ENCODE data around the gene TMEM47. TPM values are rescaled to one million over a fixed set of nuclear protein-coding genes. Genes with fewer than 3 reads are reported as not detected.

The TMEM47 gene
- total RNA-seq, result 10 to 100 TPM; 15.6 to 53.8 (median 26.9) TPM

- no peaks in the 10 kb centered on the region for H3K4me1 ChIP-seq
- TF ChIP-seq POLR2A (IDR thresholded peaks at IDR 0.05), result peak in 1 of 2 donors; percentile 89
- TF ChIP-seq, protein P1, sequence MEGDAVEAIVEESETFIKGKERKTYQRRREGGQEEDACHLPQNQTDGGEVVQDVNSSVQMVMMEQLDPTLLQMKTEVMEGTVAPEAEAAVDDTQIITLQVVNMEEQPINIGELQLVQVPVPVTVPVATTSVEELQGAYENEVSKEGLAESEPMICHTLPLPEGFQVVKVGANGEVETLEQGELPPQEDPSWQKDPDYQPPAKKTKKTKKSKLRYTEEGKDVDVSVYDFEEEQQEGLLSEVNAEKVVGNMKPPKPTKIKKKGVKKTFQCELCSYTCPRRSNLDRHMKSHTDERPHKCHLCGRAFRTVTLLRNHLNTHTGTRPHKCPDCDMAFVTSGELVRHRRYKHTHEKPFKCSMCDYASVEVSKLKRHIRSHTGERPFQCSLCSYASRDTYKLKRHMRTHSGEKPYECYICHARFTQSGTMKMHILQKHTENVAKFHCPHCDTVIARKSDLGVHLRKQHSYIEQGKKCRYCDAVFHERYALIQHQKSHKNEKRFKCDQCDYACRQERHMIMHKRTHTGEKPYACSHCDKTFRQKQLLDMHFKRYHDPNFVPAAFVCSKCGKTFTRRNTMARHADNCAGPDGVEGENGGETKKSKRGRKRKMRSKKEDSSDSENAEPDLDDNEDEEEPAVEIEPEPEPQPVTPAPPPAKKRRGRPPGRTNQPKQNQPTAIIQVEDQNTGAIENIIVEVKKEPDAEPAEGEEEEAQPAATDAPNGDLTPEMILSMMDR (IDR thresholded peaks at IDR 0.05), result peak in 1 of 6 experiments; percentile 3
- no peaks in the 10 kb centered on the region for H3K9me3 ChIP-seq
- peak; percentile 72 to 79 for DNase-seq
- intact Hi-C loops (cut with DNase I), result no loop called here
- H3K27ac ChIP-seq, result peak within 1 kb of the TSS; percentile 15 to 61 (median 60)
- H3K4me3 ChIP-seq (replicated peaks in 1 of 3), result peak within 1 kb of the TSS; percentile 30 to 65 (median 38)
- H3K27me3 ChIP-seq, result no peaks in the 10 kb centered on the region
- no peaks in the 10 kb centered on the region for H3K36me3 ChIP-seq
- no CpG with 5 or more reads among the region's 100 CpGs for WGBS, 2 donors
Observed at GRCh38 chrX:34656842-34657725, at the start of gene TMEM47. Gene TMEM47, minus strand, starts transcription at chrX:34657285. Its CDS starts 256 bp downstream, at chrX:34657029.

DNA sequence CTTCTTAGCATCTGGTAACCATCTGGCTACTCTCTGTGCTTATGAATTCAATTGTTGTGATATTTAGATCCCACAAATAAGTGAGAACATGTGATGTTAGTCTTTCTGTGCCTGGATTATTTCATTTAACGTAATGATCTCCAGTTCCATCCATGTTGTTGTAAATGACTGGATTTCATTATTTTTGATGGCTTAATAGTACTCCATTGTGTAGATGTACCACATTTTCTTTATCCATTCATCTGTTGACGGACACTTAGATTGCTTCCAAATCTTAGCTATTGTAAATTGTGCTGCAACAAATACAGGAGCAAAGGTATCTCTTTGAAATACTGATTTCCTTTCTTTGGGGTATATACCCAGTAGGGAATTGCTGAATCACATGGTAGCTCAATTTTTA is 30.0 kb upstream of the TMEM47 start:
- H3K9me3 ChIP-seq, result no peaks in the 10 kb centered on the region
- TF ChIP-seq, protein P1 (IDR thresholded peaks at IDR 0.05), result no peak
- TF ChIP-seq POLR2A (IDR thresholded peaks at IDR 0.05), result no peak
- no peak overlapping the region for H3K27ac ChIP-seq
- H3K4me1 ChIP-seq, result no peaks in the 10 kb centered on the region
- no peak overlapping the region for H3K4me3 ChIP-seq (replicated peaks in 1 of 3)
- no peak for DNase-seq
- no peaks in the 10 kb centered on the region for H3K36me3 ChIP-seq
- 83 to 86% methylated on average over 2 of the region's 2 CpGs for WGBS, 2 donors
- no peaks in the 10 kb centered on the region for H3K27me3 ChIP-seq
- intact Hi-C loops (cut with DNase I), result no loop called here

DNA sequence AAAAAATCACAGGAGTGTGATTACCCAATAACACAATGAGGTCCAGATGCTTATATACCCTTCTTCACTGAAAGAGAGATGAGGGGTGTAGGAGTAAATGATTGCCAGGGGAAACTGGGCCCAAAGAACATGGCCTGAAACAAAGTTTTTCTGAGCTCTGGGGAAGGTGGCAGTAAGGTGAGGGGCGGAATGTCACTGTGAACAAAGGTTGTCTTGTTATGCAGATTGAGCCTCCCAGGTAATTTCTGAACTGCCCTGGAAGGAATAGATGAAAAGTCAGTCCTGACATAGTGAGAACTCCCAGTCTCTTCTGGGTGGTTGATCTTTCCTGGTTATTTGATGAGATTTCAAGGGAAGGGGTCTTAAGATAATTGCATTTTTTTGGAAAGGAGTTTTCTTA is 2.5 kb upstream of the TMEM47 start:
- Histone ChIP-seq H3K9me3 (no peaks in the 10 kb centered on the region), H3K4me3 (replicated peaks in 1 of 3) (no peak overlapping the region), H3K27me3 (no peaks in the 10 kb centered on the region), H3K27ac (no peak overlapping the region), H3K36me3 (no peaks in the 10 kb centered on the region), H3K4me1 (no peaks in the 10 kb centered on the region)
- intact Hi-C loops (cut with DNase I), result no loop called here
- TF ChIP-seq, protein P1 (IDR thresholded peaks at IDR 0.05), result no peak
- TF ChIP-seq POLR2A (IDR thresholded peaks at IDR 0.05), result no peak
- DNase-seq, result no peak
- WGBS, 2 donors, result 86 to 100% methylated on average over 1 of the region's 1 CpG

DNA sequence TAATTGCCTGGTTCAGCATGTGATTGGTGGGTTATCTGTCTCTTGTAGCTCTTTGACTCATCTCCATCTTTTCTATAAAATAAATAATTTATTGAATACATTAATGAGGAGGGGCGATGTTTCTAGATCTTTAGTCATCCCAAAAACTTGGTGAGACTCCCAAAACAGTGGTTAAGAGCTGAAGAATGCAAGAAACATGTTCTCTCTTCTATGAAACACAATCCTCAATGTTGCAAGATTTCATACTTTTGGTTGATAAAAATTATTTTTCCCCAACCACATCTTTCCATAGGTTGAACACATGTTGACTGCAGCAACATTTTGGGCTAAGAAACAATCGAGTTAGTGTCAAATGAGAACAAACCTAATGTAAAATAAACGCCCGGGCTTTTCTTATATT is 1.2 kb upstream of the TMEM47 start:
- no peak overlapping the region for H3K27ac ChIP-seq
- no peaks in the 10 kb centered on the region for H3K9me3 ChIP-seq
- no peak for DNase-seq
- no peaks in the 10 kb centered on the region for H3K36me3 ChIP-seq
- no peak overlapping the region for H3K4me3 ChIP-seq (replicated peaks in 1 of 3)
- no peaks in the 10 kb centered on the region for H3K4me1 ChIP-seq
- no peak for TF ChIP-seq POLR2A (IDR thresholded peaks at IDR 0.05)
- TF ChIP-seq, protein P1 (IDR thresholded peaks at IDR 0.05), result no peak
- intact Hi-C loops (cut with DNase I), result no loop called here
- no peaks in the 10 kb centered on the region for H3K27me3 ChIP-seq
- 89 to 94% methylated on average over 4 of the region's 4 CpGs for WGBS, 2 donors

- no peaks in the 10 kb centered on the region for H3K36me3 ChIP-seq
- DNase-seq, result no peak
- TF ChIP-seq POLR2A (IDR thresholded peaks at IDR 0.05), result no peak
- TF ChIP-seq, protein P1 (IDR thresholded peaks at IDR 0.05), result no peak
- H3K4me1 ChIP-seq, result no peaks in the 10 kb centered on the region
- H3K4me3 ChIP-seq (replicated peaks in 1 of 3), result peak overlapping the region in 1 of 3 donors; percentile 28
- WGBS, 2 donors, result 10 to 11% methylated on average over 12 to 13 of the region's 13 CpGs
- peak overlapping the region in 1 of 3 donors; percentile 4 for H3K27ac ChIP-seq
- no peaks in the 10 kb centered on the region for H3K27me3 ChIP-seq
- no peaks in the 10 kb centered on the region for H3K9me3 ChIP-seq
- intact Hi-C loops (cut with DNase I), result no loop called here
Observed at GRCh38 chrX:34657726-34658070, 613 bp upstream of the TMEM47 start.

Data from thyroid gland (tissue), 4 donors.